HG02588 (cell line): Measurements from ENCODE around the gene ACAD9.

Experiments used
- ATAC-seq: cut with Tn5 transposase; IDR thresholded peaks from one replicate; pipeline ENCODE4 v1.9.1; 2021; ENCODE audit warnings: mild to moderate bottlenecking, moderate library complexity; ENCODE audit not compliant: unreplicated experiment

Gene ACAD9

GRCh38 chr3:128932516-128933212 is 53.2 kb downstream of the ACAD9 start:
- no peak for ATAC-seq

GRCh38 chr3:128933213-128933921 is 53.9 kb downstream of the ACAD9 start:
- ATAC-seq = no peak

GRCh38 chr3:128933922-128934253 is 54.5 kb downstream of the ACAD9 start:
- ATAC-seq = no peak

GRCh38 chr3:128935922-128936321 is 56.5 kb downstream of the ACAD9 start:
- no peak for ATAC-seq

- no peak for ATAC-seq
Observed at GRCh38 chr3:128936341-128936740, 56.9 kb downstream of the ACAD9 start.

- no peak for ATAC-seq
Observed at GRCh38 chr3:128940252-128940651, 60.8 kb downstream of the ACAD9 start.

GRCh38 chr3:128942161-128942952 is 62.9 kb downstream of the ACAD9 start:
- no peak for ATAC-seq

GRCh38 chr3:128945041-128945877 is 65.8 kb downstream of the ACAD9 start:
- no peak for ATAC-seq

GRCh38 chr3:128945878-128946175 is 66.4 kb downstream of the ACAD9 start:
- ATAC-seq = no peak

GRCh38 chr3:128946411-128946810 is 67.0 kb downstream of the ACAD9 start:
- ATAC-seq = no peak

GRCh38 chr3:128949158-128949557 is 69.7 kb downstream of the ACAD9 start:
- ATAC-seq = no peak

GRCh38 chr3:128950223-128950938 is 71.0 kb downstream of the ACAD9 start:
- no peak for ATAC-seq

- ATAC-seq = no peak
Observed at GRCh38 chr3:128956440-128956839, 77.0 kb downstream of the ACAD9 start.
